Panc1 (cell line): ENCODE measurements around the gene PLEKHA7. TPM values are rescaled to one million over a fixed set of nuclear protein-coding genes. Genes with fewer than 3 reads are reported as not detected.
A peak's percentile ranks its signal among the peaks of the same experiment; 100 is the strongest.

Experiments used
- ATAC-seq: fragments of 200-7000 bp; cut with Tn5 transposase; 2 replicates; pipeline ENCODE4 v1.9.1; 2020; ENCODE audit warnings: mild to moderate bottlenecking, moderate library complexity
- BruUV-seq: library from RNA; stranded (reverse); fragments of 400-500 nt; replicated peaks from 2 replicates; lab custom pipeline; 2021; lab: Mats Ljungman, UMichigan
- CTCF ChIA-PET: fragments of 300-600 bp; sonication (Branson Sonifier 250); formaldehyde crosslinking; loops from one replicate; lab custom pipeline; 2022; ENCODE audit warnings: antibody characterized with exemption; lab: Charles Lee
- POLR2A ChIA-PET: fragments of 300-600 bp; sonication (Branson Sonifier 250); formaldehyde crosslinking; loops from one replicate; lab custom pipeline; 2022; ENCODE audit warnings: antibody characterized with exemption; lab: Charles Lee
- DNase-seq: peaks from one replicate; pipeline ENCODE4 v3.0.0-alpha.2; 2010; ENCODE audit warnings: low read depth, low spot score
- H3K27ac ChIP-seq: 2 replicates; pipeline ENCODE4 v1.5.1; 2011; ENCODE audit warnings: mild to moderate bottlenecking, low read length, inconsistent platforms
- H3K27me3 ChIP-seq: fragments of 200-500 bp; sonication (Bioruptor generic); 2 replicates; pipeline ENCODE4 v1.6.0; 2014; ENCODE audit warnings: low read length, inconsistent platforms; ENCODE audit not compliant: control insufficient read depth, insufficient read depth
- H3K36me3 ChIP-seq: fragments of 200-500 bp; sonication (Bioruptor generic); 2 replicates; pipeline ENCODE4 v1.5.1; 2014; ENCODE audit warnings: inconsistent platforms, mild to moderate bottlenecking, low read length, moderate library complexity; ENCODE audit not compliant: control insufficient read depth, insufficient read depth
- H3K4me1 ChIP-seq: 2 replicates; pipeline ENCODE4 v1.5.1; 2011; ENCODE audit warnings: inconsistent platforms, mild to moderate bottlenecking, low read length, moderate library complexity; ENCODE audit not compliant: control insufficient read depth, insufficient read depth
- H3K4me3 ChIP-seq, 2 experiments: 2 replicates each; pipeline ENCODE4 v1.5.1; 2011 to 2012; ENCODE audit warnings: low read depth in 2 of 2, low read length in 2 of 2, mild to moderate bottlenecking in 2 of 2, inconsistent platforms in 1 of 2, moderate library complexity in 1 of 2
- H3K9me3 ChIP-seq: fragments of 200-500 bp; sonication (Bioruptor generic); 2 replicates; pipeline ENCODE4 v1.5.1; 2014; ENCODE audit warnings: low read depth, mild to moderate bottlenecking, inconsistent platforms, low read length, moderate library complexity; ENCODE audit not compliant: control insufficient read depth, insufficient read depth
- POLR2AphosphoS5 ChIP-seq: IDR thresholded peaks from 2 replicates; pipeline ENCODE4 v1.6.1; 2012; ENCODE audit warnings: mild to moderate bottlenecking, low read depth, low read length, moderate library complexity
- SIN3A ChIP-seq: IDR thresholded peaks from 2 replicates; pipeline ENCODE4 v1.6.1; 2012; ENCODE audit warnings: low read depth, mild to moderate bottlenecking, low read length, moderate library complexity, borderline replicate concordance; ENCODE audit not compliant: insufficient read depth
- TCF7L2 ChIP-seq: IDR thresholded peaks from 2 replicates; pipeline ENCODE4 v1.6.1; 2011; ENCODE audit warnings: mild to moderate bottlenecking, low read depth, low read length, inconsistent platforms
- in situ Hi-C: cut with HindIII; loops from 2 replicates; pipeline ENCODE4 v1.10.0; 2016; ENCODE audit warnings: low sequenced_read_pairs, low pct_unique_long_range_greater_than_20kb
- intact Hi-C: fragments of 100-400 bp; cut with micrococcal nuclease; formaldehyde crosslinking; loops from one replicate; pipeline ENCODE4 v1.10.0; 2022; ENCODE audit not compliant: unreplicated experiment
- total RNA-seq: library from RNA; stranded (reverse); gene quantifications from one replicate; pipeline ENCODE4 v1.2.1, GENCODE V29; 2021; ENCODE audit not compliant: unreplicated experiment
- TF ChIP-seq, protein P1 (sequence below), 2 experiments: IDR thresholded peaks; 2 replicates each; pipeline ENCODE4 v1.6.1; 2011 to 2012; ENCODE audit warnings: low read depth in 2 of 2, control low read depth in 1 of 2, low read length in 1 of 2, mild to moderate bottlenecking in 1 of 2, moderate library complexity in 1 of 2; ENCODE audit not compliant: insufficient read depth in 1 of 2
- TF ChIP-seq, protein P2 (sequence below): fragments of 450-650 bp; IDR thresholded peaks from 2 replicates; pipeline ENCODE4 v1.5.1; 2017; ENCODE audit warnings: mild to moderate bottlenecking

Gene PLEKHA7
- total RNA-seq, 1 experiment from 2014 or later, result 11.6 TPM

- H3K4me1 ChIP-seq, result peaks cover 10% of the 10 kb centered on the region; the same call in 1 of the 2 replicates
- in situ Hi-C loops (no loop called here), intact Hi-C loops (loop anchor here (10.0 kb wide), 1 partner anchor 52 kb away; no protein-coding TSS in a partner anchor)
- no peaks in the 10 kb centered on the region for H3K36me3 ChIP-seq
- peak overlapping the region; percentile 51 to 70 for H3K4me3 ChIP-seq
- POLR2A ChIA-PET, result no interaction called here
- no peak for TF ChIP-seq SIN3A
- TF ChIP-seq TCF7L2, result no peak
- TF ChIP-seq, protein P1, sequence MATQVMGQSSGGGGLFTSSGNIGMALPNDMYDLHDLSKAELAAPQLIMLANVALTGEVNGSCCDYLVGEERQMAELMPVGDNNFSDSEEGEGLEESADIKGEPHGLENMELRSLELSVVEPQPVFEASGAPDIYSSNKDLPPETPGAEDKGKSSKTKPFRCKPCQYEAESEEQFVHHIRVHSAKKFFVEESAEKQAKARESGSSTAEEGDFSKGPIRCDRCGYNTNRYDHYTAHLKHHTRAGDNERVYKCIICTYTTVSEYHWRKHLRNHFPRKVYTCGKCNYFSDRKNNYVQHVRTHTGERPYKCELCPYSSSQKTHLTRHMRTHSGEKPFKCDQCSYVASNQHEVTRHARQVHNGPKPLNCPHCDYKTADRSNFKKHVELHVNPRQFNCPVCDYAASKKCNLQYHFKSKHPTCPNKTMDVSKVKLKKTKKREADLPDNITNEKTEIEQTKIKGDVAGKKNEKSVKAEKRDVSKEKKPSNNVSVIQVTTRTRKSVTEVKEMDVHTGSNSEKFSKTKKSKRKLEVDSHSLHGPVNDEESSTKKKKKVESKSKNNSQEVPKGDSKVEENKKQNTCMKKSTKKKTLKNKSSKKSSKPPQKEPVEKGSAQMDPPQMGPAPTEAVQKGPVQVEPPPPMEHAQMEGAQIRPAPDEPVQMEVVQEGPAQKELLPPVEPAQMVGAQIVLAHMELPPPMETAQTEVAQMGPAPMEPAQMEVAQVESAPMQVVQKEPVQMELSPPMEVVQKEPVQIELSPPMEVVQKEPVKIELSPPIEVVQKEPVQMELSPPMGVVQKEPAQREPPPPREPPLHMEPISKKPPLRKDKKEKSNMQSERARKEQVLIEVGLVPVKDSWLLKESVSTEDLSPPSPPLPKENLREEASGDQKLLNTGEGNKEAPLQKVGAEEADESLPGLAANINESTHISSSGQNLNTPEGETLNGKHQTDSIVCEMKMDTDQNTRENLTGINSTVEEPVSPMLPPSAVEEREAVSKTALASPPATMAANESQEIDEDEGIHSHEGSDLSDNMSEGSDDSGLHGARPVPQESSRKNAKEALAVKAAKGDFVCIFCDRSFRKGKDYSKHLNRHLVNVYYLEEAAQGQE (IDR thresholded peaks at IDR 0.05; ENCODE audit: insufficient read depth in 1 of 2, low read depth in 2 of 2, low read length in 1 of 2), result no peak
- TF ChIP-seq, protein P2, sequence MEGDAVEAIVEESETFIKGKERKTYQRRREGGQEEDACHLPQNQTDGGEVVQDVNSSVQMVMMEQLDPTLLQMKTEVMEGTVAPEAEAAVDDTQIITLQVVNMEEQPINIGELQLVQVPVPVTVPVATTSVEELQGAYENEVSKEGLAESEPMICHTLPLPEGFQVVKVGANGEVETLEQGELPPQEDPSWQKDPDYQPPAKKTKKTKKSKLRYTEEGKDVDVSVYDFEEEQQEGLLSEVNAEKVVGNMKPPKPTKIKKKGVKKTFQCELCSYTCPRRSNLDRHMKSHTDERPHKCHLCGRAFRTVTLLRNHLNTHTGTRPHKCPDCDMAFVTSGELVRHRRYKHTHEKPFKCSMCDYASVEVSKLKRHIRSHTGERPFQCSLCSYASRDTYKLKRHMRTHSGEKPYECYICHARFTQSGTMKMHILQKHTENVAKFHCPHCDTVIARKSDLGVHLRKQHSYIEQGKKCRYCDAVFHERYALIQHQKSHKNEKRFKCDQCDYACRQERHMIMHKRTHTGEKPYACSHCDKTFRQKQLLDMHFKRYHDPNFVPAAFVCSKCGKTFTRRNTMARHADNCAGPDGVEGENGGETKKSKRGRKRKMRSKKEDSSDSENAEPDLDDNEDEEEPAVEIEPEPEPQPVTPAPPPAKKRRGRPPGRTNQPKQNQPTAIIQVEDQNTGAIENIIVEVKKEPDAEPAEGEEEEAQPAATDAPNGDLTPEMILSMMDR, result no peak
- no peak for TF ChIP-seq POLR2AphosphoS5
- CTCF ChIA-PET, result interaction anchor here (1.0 kb wide), 1 partner anchor 228 kb away, joined by 4 read pairs; no protein-coding TSS in a partner anchor
- H3K9me3 ChIP-seq, result no peaks in the 10 kb centered on the region
- H3K27ac ChIP-seq, result peak overlapping the region; percentile 70
- no peaks in the 10 kb centered on the region for H3K27me3 ChIP-seq
- peak; percentile 82 for ATAC-seq
- DNase-seq, result peak; percentile 76
- BruUV-seq, result no TSS peak
Observed at GRCh38 chr11:17012712-17013547, 1.3 kb downstream of the PLEKHA7 start.

DNA sequence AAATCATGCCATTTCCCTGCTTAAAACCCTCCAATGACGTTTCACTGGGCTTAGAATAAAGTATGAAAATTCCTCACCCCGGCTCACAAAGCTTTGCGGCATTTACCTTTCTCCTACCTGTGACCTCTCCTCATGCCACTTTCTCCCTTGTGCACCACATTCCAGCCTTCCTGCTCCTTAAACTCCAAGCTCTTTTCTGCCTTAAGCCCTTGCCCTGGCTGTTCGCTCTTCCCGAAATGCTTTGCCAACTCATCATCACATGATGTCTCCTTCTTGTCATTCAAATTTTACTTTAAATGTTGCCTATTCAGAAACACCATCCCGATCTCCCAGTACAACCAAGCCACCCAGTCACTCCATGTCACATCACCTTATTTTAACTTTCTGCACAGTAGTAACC, 2.0 kb downstream of the PLEKHA7 start:
- Histone ChIP-seq H3K27ac (peak overlapping the region; percentile 70), H3K36me3 (no peaks in the 10 kb centered on the region), H3K27me3 (no peaks in the 10 kb centered on the region), H3K9me3 (no peaks in the 10 kb centered on the region), H3K4me3 (peak overlapping the region in 1 of 2 experiments; percentile 70; a peak in 2 of 4 replicates), H3K4me1 (peaks cover 10% of the 10 kb centered on the region; the same call in 1 of the 2 replicates)
- TF ChIP-seq POLR2AphosphoS5, result no peak
- TF ChIP-seq, protein P2, result no peak
- no peak for TF ChIP-seq TCF7L2
- no peak for TF ChIP-seq SIN3A
- TF ChIP-seq, protein P1 (IDR thresholded peaks at IDR 0.05; ENCODE audit: insufficient read depth in 1 of 2, low read depth in 2 of 2, low read length in 1 of 2), result no peak
- POLR2A ChIA-PET, result no interaction called here
- TSS peak; percentile 67 for BruUV-seq
- no peak for ATAC-seq
- CTCF ChIA-PET, result no interaction called here
- intact Hi-C loops (loop anchor here (10.0 kb wide), 1 partner anchor 53 kb away; no protein-coding TSS in a partner anchor), in situ Hi-C loops (no loop called here)
- DNase-seq, result no peak
